NCI-H146 treated with DMSO at 0.1 percent for 48 hours (cell line): ENCODE results near the gene HMGCL.
"Not testable (repeated sequence)": the region's sequence is repeated elsewhere in the genome, so short reads cannot be mapped to it uniquely, and the experiment has no call there.

Source experiments
- DNase-seq: peaks from one replicate; lab custom pipeline; 2025; ENCODE audit not compliant: unreplicated experiment; lab: John Stamatoyannopoulos, UW

HMGCL gene

DNA sequence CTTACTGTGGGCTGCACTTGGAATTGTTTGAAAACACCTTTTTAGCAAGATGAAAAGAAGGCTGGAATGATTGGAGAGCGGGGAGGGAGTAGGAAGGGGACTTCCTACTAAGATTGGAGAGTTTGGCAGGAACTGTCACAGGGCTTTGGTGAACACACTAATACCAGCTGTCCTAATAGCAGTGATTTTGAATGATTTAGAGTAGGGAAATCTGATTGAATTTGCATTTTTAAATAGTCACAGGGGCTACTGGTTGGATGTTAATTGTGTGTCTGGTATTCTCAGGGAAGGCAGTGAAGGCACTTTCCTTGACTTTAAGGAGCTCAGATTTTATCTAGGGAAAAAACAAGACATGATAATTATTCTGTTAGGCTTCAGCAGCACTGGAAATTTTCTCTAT lies 2.5 kb upstream of the HMGCL start:
- no peak for DNase-seq

- DNase-seq = not testable (repeated sequence)
Observed at GRCh38 chr1:23826590-23826989, 1.4 kb upstream of the HMGCL start.

- no peak for DNase-seq
Observed at GRCh38 chr1:23825762-23826522, 713 bp upstream of the HMGCL start.

- no peak for DNase-seq
Observed at GRCh38 chr1:23824711-23825075, 536 bp downstream of the HMGCL start.

DNA sequence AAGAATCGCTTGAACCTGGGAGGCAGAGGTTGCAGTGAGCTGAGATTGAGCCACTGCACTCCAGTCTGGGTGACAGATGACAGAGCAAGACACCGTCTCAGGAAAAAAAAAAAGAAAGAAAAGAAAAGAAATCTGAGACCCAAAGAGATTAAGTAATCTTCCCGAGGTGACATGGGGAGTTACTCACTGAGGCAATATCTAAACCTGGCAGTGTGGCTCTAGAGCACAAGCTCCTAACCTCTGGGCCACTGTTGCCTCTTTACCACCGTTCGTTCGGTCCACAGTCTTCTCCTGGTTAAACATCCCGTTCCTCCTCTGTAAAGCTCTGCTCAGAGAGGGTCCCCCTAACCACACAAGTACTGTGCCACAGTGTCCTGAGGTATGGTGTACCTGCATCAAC lies 1.5 kb downstream of the HMGCL start:
- no peak for DNase-seq

DNA sequence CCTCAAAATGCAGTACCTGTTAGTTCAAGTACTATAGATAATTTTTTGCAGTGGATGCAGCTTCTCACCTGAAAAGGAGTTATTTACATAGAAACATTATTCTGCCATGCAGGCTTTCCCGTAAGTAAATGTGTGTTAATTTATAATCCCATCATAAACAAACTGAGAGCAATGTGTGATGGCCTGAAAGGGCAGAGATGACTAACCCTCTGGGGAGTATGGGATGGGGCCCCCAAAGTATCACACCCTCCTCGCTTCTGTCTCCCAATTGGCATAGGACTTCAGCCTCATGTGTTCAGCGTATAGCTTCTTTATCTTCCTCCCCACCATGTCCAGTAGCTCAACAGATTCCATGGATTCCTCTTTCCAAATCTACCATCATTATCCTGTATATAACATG lies 7.6 kb downstream of the HMGCL start:
- DNase-seq = no peak

DNA sequence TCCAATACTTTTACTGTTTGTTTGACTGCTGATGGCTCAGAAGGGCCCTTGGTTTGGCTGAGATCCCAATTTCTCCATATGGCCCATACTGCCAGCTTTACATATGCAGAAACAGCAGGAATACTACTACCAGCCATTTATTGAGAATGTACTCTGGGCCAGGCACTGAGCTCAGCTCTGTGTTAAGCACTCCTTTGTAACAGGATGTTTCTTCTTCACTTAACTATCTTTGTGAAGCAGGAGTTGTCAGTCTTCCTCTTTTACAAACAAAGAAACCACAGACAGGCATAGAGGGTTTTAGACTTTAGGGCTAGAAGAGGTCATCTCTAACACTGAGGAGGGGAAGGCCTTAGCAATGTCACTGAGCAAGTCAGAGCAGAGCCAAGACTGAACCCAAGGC lies 8.3 kb downstream of the HMGCL start:
- DNase-seq = no peak

DNA sequence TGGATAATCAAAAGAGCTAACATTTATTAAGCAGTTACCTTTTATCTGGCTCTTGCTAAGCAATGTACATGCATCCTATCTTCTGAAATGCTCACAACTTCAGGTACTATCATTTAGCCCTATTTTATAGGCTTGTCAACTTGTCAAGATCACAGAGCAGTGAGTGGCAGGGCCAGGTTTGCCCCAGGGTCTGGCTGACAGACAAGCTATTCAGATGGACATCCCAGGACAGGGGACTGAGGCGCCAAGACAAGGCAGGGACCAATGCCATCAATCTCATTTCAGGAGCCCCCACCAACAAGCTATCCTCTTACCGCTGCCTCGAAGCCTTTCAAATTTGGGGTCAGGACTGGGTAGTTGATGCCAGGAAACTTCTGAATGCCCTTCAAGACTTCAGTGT lies 8.9 kb downstream of the HMGCL start:
- no peak for DNase-seq

DNA sequence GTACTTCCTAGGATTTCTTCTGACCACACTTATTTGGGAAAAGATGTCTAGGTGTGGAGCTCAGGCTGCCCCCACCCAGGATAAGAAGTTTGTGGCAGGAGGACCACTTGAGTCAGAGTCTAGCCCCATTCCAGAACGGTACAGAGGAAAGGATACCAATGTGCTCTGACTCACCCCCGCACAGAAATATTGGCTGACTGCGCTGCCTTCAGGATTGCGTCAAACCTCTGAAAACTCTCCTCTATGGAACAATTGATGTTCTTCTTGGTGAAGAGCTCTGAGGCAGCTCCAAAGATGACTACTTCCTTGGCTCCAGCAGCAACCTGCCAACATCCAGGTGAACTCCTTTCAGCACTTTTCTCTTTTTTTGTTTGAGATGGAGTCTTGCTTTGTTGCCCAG lies 11.2 kb downstream of the HMGCL start:
- DNase-seq = no peak

DNA sequence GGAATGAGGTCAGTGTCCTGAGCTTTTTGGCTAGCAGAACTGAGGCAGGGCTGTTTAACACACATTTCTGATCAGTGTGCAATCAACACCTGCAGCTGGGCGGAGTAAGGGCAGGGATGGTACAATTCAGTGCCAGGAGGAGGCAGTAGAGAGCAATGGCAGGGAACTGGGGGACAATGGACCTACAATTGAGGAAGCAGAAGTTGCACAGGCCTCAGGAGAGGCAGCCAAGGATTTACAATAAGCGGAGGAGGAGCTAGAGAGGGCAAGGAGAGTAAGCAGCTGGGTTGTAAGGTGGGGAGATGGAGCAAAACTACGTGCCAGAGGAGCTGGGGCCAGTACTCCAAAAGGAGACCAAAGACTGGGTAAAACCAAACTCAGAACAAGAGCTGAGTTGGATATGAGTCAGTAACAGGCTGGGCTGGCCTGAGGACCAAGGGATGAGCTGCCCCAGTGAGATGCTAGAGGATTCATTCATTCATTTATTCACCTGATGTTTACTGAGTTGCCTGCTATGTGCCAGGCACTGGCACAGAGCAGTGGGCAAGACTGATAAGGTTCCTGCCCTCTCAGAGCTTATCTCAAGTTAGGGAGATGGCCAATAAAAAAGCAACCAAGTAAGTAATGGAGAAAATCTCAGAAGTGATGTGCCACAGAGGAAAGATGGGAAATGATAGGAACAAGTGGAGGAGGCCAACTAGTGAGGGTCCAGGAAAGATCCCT lies 14.2 kb downstream of the HMGCL start:
- peak; percentile 16 for DNase-seq

DNA sequence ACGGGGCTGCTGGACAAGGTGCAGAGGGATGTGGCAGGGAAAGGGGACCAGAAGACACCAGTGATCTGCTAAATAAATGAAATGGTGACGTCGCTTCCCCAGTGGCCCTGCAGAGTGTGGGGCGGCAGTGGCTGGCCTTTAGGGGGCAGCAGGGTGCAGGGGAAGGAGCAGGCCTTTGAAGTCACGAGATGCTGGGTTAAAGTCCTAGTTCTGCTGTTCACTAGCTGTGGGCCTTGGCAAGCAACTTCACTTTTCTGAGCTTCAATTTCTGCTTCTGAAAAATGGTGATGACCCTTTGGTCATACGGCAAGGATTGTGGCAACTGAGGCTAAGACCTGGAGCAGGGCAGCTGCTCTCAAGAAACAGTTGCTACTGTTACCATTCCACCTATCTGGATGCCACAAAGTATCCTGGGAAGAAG lies 15.5 kb downstream of the HMGCL start:
- DNase-seq = peak; percentile 22

GRCh38 chr1:23807453-23807852 lies 17.8 kb downstream of the HMGCL start:
- DNase-seq = no peak

DNA sequence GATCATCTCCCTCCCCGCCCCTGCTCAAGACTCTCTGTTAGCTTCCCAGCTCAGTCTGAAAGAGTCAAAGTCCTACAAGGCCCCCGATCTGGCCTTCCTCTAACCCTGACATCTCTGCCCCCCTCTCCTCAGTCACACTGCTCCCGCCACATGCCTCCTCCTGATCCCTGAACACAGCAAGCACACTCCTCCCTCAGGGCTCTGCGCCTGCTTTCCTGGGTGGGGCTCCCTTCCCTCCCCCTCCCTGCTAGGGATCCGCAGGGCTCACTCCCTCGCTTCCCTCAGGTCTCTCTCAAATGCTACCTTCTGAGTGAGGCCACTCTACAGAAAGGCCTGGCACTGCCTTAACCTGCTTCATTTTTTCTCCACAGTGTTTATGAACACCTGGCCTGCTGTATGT lies 18.9 kb downstream of the HMGCL start:
- no peak for DNase-seq

DNA sequence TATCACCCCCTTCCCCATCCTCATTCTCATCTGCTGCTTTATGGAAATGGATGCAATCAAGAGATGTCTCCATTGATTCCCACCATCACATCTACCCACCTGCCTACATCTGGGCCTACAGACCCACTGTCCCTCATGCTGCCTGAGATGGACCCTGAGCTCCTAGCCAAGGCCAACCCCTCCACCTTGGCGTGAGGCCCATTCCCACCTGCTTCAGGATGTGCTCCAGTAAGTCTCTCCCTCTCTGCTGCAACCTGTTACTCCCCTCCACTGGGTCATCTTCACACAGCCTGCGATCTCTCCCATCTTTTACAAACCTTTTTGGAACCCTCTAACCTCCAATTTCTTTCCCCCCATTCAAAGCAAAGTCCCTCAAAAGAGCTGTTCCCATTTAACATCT lies 20.2 kb downstream of the HMGCL start:
- no peak for DNase-seq

DNA sequence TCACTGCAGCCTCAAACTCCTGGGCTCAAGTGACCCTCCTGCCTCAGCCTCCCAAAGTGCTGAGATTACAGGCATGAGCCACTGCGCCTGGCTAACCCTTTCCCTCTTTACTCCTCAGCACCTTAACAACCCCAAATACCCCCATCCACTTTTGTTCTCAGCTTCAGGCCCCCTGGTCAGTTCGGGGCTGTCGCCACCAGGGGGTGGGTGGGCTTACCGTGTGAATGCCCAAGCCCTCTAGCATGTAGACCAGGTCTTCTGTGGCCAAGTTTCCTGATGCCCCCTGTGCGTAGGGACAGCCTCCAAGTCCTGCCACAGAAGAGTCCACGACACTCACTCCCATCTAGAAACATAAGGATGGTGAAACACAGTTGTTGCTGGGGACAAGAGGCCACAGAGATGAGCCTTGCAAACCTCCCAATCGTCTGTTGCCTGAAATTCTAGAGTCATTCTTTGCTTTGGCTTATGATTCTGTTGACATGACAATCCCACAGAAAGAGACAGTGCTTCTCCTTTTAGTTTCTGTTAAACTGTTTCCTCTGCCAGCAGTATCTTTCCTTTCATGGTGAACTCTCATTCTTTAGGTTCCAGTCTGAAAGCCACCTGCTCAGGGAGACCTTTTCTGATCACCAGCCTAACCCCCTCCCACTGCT lies 20.9 kb downstream of the HMGCL start:
- no peak for DNase-seq

GRCh38 chr1:23803674-23804073 lies 21.6 kb downstream of the HMGCL start:
- no peak for DNase-seq

- not testable (repeated sequence) for DNase-seq
Observed at GRCh38 chr1:23802809-23803342, 22.4 kb downstream of the HMGCL start.

DNA sequence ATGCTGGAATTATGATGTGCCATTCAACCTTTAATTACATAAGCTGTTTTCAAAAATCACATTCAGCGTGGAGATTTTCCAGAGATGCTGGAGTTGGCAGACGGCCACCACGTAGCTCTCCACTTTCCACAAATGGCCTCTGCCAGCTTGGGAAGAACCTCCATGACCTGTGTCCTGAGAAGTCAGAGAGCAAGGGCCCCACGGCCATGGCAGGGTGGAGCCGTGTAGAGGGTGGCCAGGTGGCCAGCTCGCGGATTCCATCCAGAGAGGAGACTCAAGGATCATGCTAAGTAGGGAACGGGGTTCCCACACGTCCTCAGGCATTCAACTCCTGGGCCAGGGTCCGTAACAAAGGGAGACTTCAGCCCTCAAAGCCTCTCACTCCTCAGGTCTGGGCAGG lies 23.4 kb downstream of the HMGCL start:
- DNase-seq = no peak

- DNase-seq = no peak
Observed at GRCh38 chr1:23801338-23801748, 23.9 kb downstream of the HMGCL start.

GRCh38 chr1:23800400-23801337 lies 24.6 kb downstream of the HMGCL start, which contains the start of gene GALE:
GALE (minus strand) TSS chr1:23800754; CDS start chr1:23799007, 1,747 bp downstream.
- peak; percentile 74 for DNase-seq
